ENCODE measurements around the gene NGLY1.

The NGLY1 gene

GRCh38 chr3:25780618-25781017, 2.6 kb downstream of the NGLY1 start:
- no peak overlapping the region for H2AFZ ChIP-seq (ENCODE audit: low read depth)
- peaks cover 45% of the 10 kb centered on the region for H3K79me2 ChIP-seq (ENCODE audit: insufficient read depth, low read depth)
- no peaks in the 10 kb centered on the region for H3K27me3 ChIP-seq (ENCODE audit: insufficient read depth, low read depth)
- H4K20me1 ChIP-seq (ENCODE audit: insufficient read depth), result no peaks in the 10 kb centered on the region
- H3K4me2 ChIP-seq, result no peak overlapping the region
- TF ChIP-seq CTCF (conservative IDR thresholded peaks at IDR 0.05; ENCODE audit: low read depth, low read length), result no peak
- H3K36me3 ChIP-seq (ENCODE audit: insufficient read depth), result no peaks in the 10 kb centered on the region
- H3K27ac ChIP-seq, result no peak overlapping the region
- no peak overlapping the region for H3K4me3 ChIP-seq (IDR thresholded peaks at IDR 0.05; ENCODE audit: insufficient read depth, low read depth, low read length)
- H3K4me1 ChIP-seq (ENCODE audit: low read depth, poor library complexity, severe bottlenecking), result peaks cover 31% of the 10 kb centered on the region
- no peak overlapping the region for H3K9ac ChIP-seq

GRCh38 chr3:25775936-25776335, 7.3 kb downstream of the NGLY1 start:
- Histone ChIP-seq H3K9ac (no peak overlapping the region), H4K20me1 (ENCODE audit: insufficient read depth) (no peaks in the 10 kb centered on the region), H3K27me3 (ENCODE audit: insufficient read depth, low read depth) (no peaks in the 10 kb centered on the region), H2AFZ (ENCODE audit: low read depth) (no peak overlapping the region), H3K27ac (no peak overlapping the region), H3K4me3 (IDR thresholded peaks at IDR 0.05; ENCODE audit: insufficient read depth, low read depth, low read length) (no peak overlapping the region), H3K36me3 (ENCODE audit: insufficient read depth) (no peaks in the 10 kb centered on the region), H3K4me2 (no peak overlapping the region), H3K79me2 (ENCODE audit: insufficient read depth, low read depth) (peaks cover 27% of the 10 kb centered on the region), H3K4me1 (ENCODE audit: low read depth, poor library complexity, severe bottlenecking) (peaks cover 13% of the 10 kb centered on the region)
- TF ChIP-seq CTCF (conservative IDR thresholded peaks at IDR 0.05; ENCODE audit: low read depth, low read length), result no peak

- Histone ChIP-seq H2AFZ (ENCODE audit: low read depth) (no peak overlapping the region), H3K4me3 (IDR thresholded peaks at IDR 0.05; ENCODE audit: insufficient read depth, low read depth, low read length) (no peak overlapping the region), H3K4me1 (ENCODE audit: low read depth, poor library complexity, severe bottlenecking) (peaks cover 10% of the 10 kb centered on the region), H3K9ac (no peak overlapping the region), H4K20me1 (ENCODE audit: insufficient read depth) (no peaks in the 10 kb centered on the region), H3K79me2 (ENCODE audit: insufficient read depth, low read depth) (no peaks in the 10 kb centered on the region), H3K27ac (no peak overlapping the region), H3K4me2 (no peak overlapping the region), H3K36me3 (ENCODE audit: insufficient read depth) (no peaks in the 10 kb centered on the region; the same call in 1 of the 2 replicates), H3K27me3 (ENCODE audit: insufficient read depth, low read depth) (no peaks in the 10 kb centered on the region)
- TF ChIP-seq CTCF (conservative IDR thresholded peaks at IDR 0.05; ENCODE audit: low read depth, low read length), result no peak
Measured at GRCh38 chr3:25768851-25769250, 14.4 kb downstream of the NGLY1 start.

GRCh38 chr3:25751725-25752124, 31.5 kb downstream of the NGLY1 start:
- peaks cover 8% of the 10 kb centered on the region for H3K4me1 ChIP-seq (ENCODE audit: low read depth, poor library complexity, severe bottlenecking)
- H3K79me2 ChIP-seq (ENCODE audit: insufficient read depth, low read depth), result no peaks in the 10 kb centered on the region
- no peak overlapping the region for H3K9ac ChIP-seq
- no peaks in the 10 kb centered on the region for H3K27me3 ChIP-seq (ENCODE audit: insufficient read depth, low read depth)
- no peak overlapping the region for H3K4me3 ChIP-seq (IDR thresholded peaks at IDR 0.05; ENCODE audit: insufficient read depth, low read depth, low read length)
- TF ChIP-seq CTCF (conservative IDR thresholded peaks at IDR 0.05; ENCODE audit: low read depth, low read length), result no peak
- H3K27ac ChIP-seq, result no peak overlapping the region
- no peaks in the 10 kb centered on the region for H4K20me1 ChIP-seq (ENCODE audit: insufficient read depth)
- no peak overlapping the region for H2AFZ ChIP-seq (ENCODE audit: low read depth)
- no peaks in the 10 kb centered on the region for H3K36me3 ChIP-seq (ENCODE audit: insufficient read depth)
- no peak overlapping the region for H3K4me2 ChIP-seq
